Large intestine (tissue), 3 donors: ENCODE results near the gene ANKAR. TPM values are rescaled to one million over a fixed set of nuclear protein-coding genes. Genes with fewer than 3 reads are reported as not detected.
"Not testable (repeated sequence)": the region's sequence is repeated elsewhere in the genome, so short reads cannot be mapped to it uniquely, and the experiment has no call there.

Experiments used
- DNase-seq, 2 donors: peaks; one replicate each; pipeline versions ENCODE4 v3.0.0 to v3.0.0-alpha.2; 2013
- H3K27ac ChIP-seq: one replicate; pipeline ENCODE4 v1.5.1; 2013; ENCODE audit warnings: low read length
- H3K27me3 ChIP-seq: 2 replicates; pipeline ENCODE4 v1.6.1; 2013; ENCODE audit warnings: low read length; ENCODE audit not compliant: control insufficient read depth, insufficient read depth
- H3K36me3 ChIP-seq: 2 replicates; pipeline ENCODE4 v1.6.1; 2013; ENCODE audit warnings: low read length; ENCODE audit not compliant: control insufficient read depth, insufficient read depth
- H3K4me1 ChIP-seq: one replicate; pipeline ENCODE4 v1.6.1; 2013; ENCODE audit warnings: low read length; ENCODE audit not compliant: control insufficient read depth, insufficient read depth
- H3K4me3 ChIP-seq: one replicate; pipeline ENCODE4 v1.5.1; 2013; ENCODE audit warnings: low read length
- H3K9me3 ChIP-seq: one replicate; pipeline ENCODE4 v1.6.1; 2013; ENCODE audit warnings: mild to moderate bottlenecking, low read depth, low read length, moderate library complexity; ENCODE audit not compliant: control insufficient read depth
- WGBS: methylation state at CpG from one replicate; pipeline ENCODE4 v1.1.5; 2013; ENCODE audit warnings: low lambda C conversion rate; ENCODE audit not compliant: insufficient coverage; 5-methylcytosine and 5-hydroxymethylcytosine counted together
- polyA plus RNA-seq: library from polyadenylated mRNA; unstranded; fragments of 120-200 nt; gene quantifications from one replicate; pipeline ENCODE4 v1.2.1, GENCODE V29; 2013

The ANKAR gene
- polyA plus RNA-seq, 1 donor: 7.7 TPM

GRCh38 chr2:189638301-189639006 is 36.0 kb upstream of the ANKAR start:
- Histone ChIP-seq H3K27me3 (no peaks in the 10 kb centered on the region), H3K36me3 (no peaks in the 10 kb centered on the region), H3K9me3 (no peaks in the 10 kb centered on the region), H3K4me1 (peaks cover 24% of the 10 kb centered on the region), H3K4me3 (no peak overlapping the region), H3K27ac (peak overlapping the region; percentile 56)
- no CpG with 5 or more reads among the region's 4 CpGs for WGBS
- no peak for DNase-seq

GRCh38 chr2:189639007-189639609 is 35.4 kb upstream of the ANKAR start:
- no peaks in the 10 kb centered on the region for H3K36me3 ChIP-seq
- peak overlapping the region; percentile 56 for H3K27ac ChIP-seq
- H3K27me3 ChIP-seq: no peaks in the 10 kb centered on the region
- 7% methylated on average over 2 of the region's 3 CpGs for WGBS
- H3K4me1 ChIP-seq: peaks cover 24% of the 10 kb centered on the region
- no peak overlapping the region for H3K4me3 ChIP-seq
- peak; percentile 89 to 91 for DNase-seq
- no peaks in the 10 kb centered on the region for H3K9me3 ChIP-seq

- no peak for DNase-seq
- Histone ChIP-seq H3K36me3 (no peaks in the 10 kb centered on the region), H3K4me3 (no peak overlapping the region), H3K27me3 (no peaks in the 10 kb centered on the region), H3K4me1 (peaks cover 21% of the 10 kb centered on the region), H3K27ac (no peak overlapping the region), H3K9me3 (no peaks in the 10 kb centered on the region)
- no CpG with 5 or more reads among the region's 1 CpG for WGBS
Measured at GRCh38 chr2:189641002-189641401, 33.5 kb upstream of the ANKAR start.

GRCh38 chr2:189641590-189641989 is 32.9 kb upstream of the ANKAR start:
- Histone ChIP-seq H3K4me3 (no peak overlapping the region), H3K4me1 (peaks cover 21% of the 10 kb centered on the region), H3K27ac (no peak overlapping the region), H3K36me3 (no peaks in the 10 kb centered on the region), H3K9me3 (no peaks in the 10 kb centered on the region), H3K27me3 (no peaks in the 10 kb centered on the region)
- DNase-seq: no peak
- WGBS: 100% methylated on average over 1 of the region's 2 CpGs

GRCh38 chr2:189646521-189646920 is 27.9 kb upstream of the ANKAR start:
- Histone ChIP-seq H3K36me3 (no peaks in the 10 kb centered on the region), H3K9me3 (no peaks in the 10 kb centered on the region), H3K4me1 (no peaks in the 10 kb centered on the region), H3K4me3 (no peak overlapping the region), H3K27me3 (no peaks in the 10 kb centered on the region), H3K27ac (no peak overlapping the region)
- DNase-seq: no peak

- Histone ChIP-seq H3K4me3 (no peak overlapping the region), H3K27me3 (no peaks in the 10 kb centered on the region), H3K4me1 (no peaks in the 10 kb centered on the region), H3K9me3 (peaks cover 12% of the 10 kb centered on the region), H3K27ac (no peak overlapping the region), H3K36me3 (no peaks in the 10 kb centered on the region)
- WGBS: 100% methylated on average over 1 of the region's 1 CpG
- DNase-seq: no peak
Measured at GRCh38 chr2:189648846-189649509, 25.5 kb upstream of the ANKAR start.

GRCh38 chr2:189651284-189651683 is 23.2 kb upstream of the ANKAR start:
- H3K27ac ChIP-seq: no peak overlapping the region
- H3K36me3 ChIP-seq: no peaks in the 10 kb centered on the region
- H3K4me1 ChIP-seq: no peaks in the 10 kb centered on the region
- no peaks in the 10 kb centered on the region for H3K27me3 ChIP-seq
- peaks cover 12% of the 10 kb centered on the region for H3K9me3 ChIP-seq
- no peak for DNase-seq
- no peak overlapping the region for H3K4me3 ChIP-seq

- not testable (repeated sequence) for H3K27me3 ChIP-seq, DNase-seq, H3K27ac ChIP-seq, H3K4me1 ChIP-seq, H3K36me3 ChIP-seq, H3K4me3 ChIP-seq
- no CpG with 5 or more reads among the region's 29 CpGs for WGBS
- H3K9me3 ChIP-seq: peaks cover 12% of the 10 kb centered on the region
Measured at GRCh38 chr2:189653464-189653863, 21.0 kb upstream of the ANKAR start.

- DNase-seq: no peak
Measured at GRCh38 chr2:189654641-189655040, 19.8 kb upstream of the ANKAR start.

GRCh38 chr2:189657867-189658266 is 16.6 kb upstream of the ANKAR start:
- no peak overlapping the region for H3K27ac ChIP-seq
- H3K4me1 ChIP-seq: peaks cover 8% of the 10 kb centered on the region
- no peak overlapping the region for H3K4me3 ChIP-seq
- peaks cover 7% of the 10 kb centered on the region for H3K9me3 ChIP-seq
- H3K27me3 ChIP-seq: no peaks in the 10 kb centered on the region
- no peaks in the 10 kb centered on the region for H3K36me3 ChIP-seq
- WGBS: no CpG with 5 or more reads among the region's 5 CpGs
- DNase-seq: no peak

More at GRCh38 chr2:189654641-189655040, 19.8 kb upstream of the ANKAR start:
- H3K9me3 ChIP-seq: peaks cover 12% of the 10 kb centered on the region
- H3K36me3 ChIP-seq: no peaks in the 10 kb centered on the region
- no peaks in the 10 kb centered on the region for H3K27me3 ChIP-seq
- H3K27ac ChIP-seq: no peak overlapping the region
- no peak overlapping the region for H3K4me3 ChIP-seq
- WGBS: 83% methylated on average over 1 of the region's 3 CpGs
- no peaks in the 10 kb centered on the region for H3K4me1 ChIP-seq
